RPMI8226 (cell line): ENCODE data around the gene TIMM17B.
A peak's percentile ranks its signal among the peaks of the same experiment; 100 is the strongest.

Source experiments
- DNase-seq: peaks from one replicate; pipeline ENCODE4 v3.0.0-alpha.2; 2015

Gene TIMM17B

DNA sequence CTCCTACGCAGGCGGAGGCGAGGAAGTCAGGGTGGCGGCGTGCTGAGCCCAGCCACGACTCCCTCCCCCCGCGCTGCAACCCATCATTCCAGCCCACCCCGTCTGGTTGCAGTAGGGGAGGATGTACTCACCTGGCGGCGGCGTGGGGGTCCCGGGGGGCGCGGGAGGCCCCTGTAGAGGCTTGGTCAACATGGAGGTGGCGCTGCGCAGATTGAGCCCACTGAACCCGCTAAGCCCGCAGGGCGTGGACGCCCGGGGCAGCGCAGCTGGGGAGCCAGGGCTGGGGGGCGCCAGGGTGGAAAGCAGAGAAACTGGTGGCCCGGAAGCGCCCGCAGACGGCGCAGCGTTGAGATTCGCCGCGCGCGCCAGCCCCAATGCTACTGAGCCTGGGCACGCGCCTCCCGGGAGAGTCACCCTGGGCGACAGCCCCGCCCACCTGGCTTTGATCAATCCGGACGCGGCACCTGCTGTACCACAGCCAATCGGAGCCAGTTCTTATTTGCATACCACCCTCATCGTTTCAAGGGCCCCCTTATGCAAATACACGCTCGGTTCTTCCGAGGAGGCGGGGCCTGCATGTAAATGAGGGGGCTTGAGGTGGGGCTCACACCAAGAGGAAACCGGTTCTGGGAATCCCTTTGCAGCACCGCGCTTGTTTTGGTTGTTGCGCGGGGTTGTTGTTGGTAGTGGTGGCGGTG lies 21.2 kb upstream of the TIMM17B start, which contains the start of gene PIM2:
TSS of gene PIM2 (minus strand) at position 382 of the 698 bp plus-strand sequence. CDS start at position 192, 190 bp downstream.
- peak; percentile 96 for DNase-seq

DNA sequence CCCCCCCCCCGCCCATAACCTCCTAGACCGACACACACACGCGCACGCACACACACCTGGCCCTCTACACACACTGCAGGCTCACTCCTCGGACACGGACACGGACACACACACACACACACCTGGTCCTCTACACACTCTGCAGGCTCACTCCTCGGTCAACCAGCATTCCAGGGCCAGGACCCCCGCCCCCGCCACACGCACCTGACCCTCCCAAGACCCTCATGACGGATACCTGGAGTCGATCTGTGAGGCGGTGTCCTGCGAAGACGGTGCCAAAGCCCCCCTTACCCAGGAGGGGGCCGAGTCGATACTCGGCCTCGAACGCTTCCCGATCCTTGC lies 20.7 kb upstream of the TIMM17B start:
- no peak for DNase-seq

- peak; percentile 93 for DNase-seq
Observed at GRCh38 chrX:48917139-48918001, 19.8 kb upstream of the TIMM17B start.

GRCh38 chrX:48914593-48915493 lies 17.3 kb upstream of the TIMM17B start:
- no peak for DNase-seq

GRCh38 chrX:48913605-48914366 lies 16.2 kb upstream of the TIMM17B start:
- DNase-seq = no peak

- peak; percentile 92 for DNase-seq
Observed at GRCh38 chrX:48911412-48912182, 14.0 kb upstream of the TIMM17B start, which contains the start of gene SLC35A2. SLC35A2 (minus strand) TSS chrX:48911646; CDS start chrX:48911636, 10 bp downstream.

DNA sequence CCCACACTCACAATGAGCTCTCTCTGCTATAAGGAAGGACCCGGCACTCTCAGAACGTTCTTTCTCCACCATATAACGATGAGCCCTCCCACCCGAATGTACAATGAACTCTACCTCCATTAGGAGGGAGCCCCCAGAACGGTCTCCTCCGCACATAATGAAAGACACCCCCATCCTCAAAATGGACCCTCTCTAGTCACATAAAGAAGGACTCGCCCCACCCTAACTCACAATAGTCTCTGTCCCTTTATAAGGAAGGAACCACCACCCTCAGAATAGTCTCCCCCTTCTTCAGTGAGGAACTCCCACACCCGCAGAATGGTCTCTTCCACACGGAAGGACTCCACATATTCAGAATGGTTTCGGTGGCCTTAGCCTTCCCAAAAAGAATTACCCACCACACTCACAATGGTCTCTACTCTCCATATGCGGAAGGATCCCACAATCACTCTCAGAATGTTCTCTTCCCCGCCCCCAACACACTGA lies 13.4 kb upstream of the TIMM17B start:
- DNase-seq = peak; percentile 59

DNA sequence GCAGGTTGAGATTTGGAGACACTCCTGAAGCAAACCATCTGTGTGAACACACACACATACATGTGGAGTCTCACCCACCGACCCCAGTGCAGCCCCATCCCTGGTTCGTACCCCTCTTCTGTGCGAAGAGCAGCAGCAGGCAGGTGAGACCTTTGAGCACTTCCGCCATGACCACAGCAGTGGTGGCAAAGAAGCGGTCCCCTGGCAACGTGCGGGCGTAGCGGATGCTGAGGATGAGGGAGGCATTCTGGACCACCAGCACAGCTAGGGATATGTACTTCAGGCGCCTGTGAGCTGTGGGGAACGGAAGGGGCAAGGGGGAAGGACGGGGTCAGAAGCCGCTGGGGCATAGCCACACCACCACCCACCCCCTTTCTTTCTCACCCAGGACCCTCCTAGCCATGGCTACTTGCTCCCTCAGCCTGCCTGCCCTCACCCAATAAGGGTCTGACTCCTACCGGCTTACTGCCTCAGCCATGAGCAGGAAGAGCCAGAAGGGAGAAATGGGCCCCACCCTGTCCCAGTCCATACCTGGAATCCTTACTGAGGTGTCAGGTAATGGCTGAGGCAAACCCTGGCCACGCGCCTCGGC lies 12.2 kb upstream of the TIMM17B start:
- no peak for DNase-seq

DNA sequence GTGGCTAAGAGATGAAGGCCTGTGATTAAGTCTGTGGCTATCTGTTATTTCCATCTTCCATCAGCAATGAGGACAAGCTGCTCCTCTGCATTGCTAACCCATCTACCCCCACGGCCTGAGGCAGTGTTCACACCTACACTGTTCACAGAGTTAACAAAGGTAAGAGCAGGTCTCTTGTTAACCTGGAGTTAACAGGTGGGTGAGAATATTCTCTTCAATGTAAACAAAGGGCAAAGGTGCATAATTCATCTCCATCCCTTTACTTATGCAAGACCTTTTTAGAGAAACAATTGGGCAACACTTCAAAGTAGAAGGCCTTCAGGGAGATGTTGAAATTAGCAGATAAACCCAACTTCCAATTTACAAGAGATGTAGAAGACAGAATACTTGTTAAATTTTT lies 11.0 kb upstream of the TIMM17B start:
- no peak for DNase-seq

DNA sequence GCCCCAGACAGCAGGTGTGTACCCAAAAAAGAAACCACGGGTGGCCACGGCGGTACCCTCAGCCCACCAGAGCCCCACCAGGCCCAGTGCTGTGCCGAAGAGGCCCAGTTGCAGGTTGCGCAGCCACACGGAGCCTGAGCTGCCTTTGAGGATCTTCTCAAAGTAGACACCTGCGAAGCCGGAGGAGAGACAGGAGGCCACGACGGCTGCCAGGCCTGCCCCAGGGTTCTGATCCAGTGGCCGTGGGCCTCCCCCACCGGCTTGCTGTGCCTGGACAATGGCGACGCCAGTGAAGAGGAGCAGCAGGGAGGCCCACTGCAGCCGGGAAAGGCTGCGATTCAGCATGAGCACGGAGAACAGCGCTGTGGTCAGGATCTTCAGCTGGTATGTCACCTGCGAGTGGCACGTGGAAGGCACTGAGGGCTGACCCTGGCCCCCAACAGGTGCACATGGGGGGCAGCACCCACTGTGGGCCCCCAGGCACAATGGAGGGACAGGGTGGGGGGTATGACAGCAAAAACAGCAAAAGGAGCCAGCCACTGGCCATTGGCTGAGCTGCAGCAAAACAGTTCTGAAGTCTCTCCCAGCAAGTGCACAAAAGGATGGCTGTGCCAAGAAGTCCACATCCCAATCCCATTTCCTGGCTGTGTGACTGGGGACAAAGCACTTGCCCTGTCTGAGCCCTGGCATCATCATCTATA lies 7.7 kb upstream of the TIMM17B start:
- no peak for DNase-seq

DNA sequence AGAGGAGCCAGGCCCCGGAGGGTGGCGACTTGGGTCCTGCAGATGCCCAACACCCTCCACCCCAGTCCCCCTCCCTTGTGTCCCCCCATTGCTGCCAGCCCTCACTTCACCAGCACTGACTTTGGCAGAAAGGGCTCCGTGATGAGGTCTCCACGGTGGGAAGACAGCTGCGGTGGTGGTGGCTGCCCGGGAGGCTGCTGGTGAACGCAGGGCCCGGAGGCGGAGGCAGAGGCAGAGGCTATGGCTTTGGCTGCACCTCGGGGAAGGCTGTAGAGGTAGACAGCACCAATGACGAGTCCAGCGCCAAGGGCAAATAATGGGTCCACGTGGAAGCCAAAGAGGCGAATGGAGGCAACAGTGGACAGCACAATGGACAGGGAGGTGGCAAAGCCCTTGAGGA lies 7.1 kb upstream of the TIMM17B start:
- no peak for DNase-seq

- DNase-seq = no peak
Observed at GRCh38 chrX:48904180-48904579, 6.6 kb upstream of the TIMM17B start.

- DNase-seq = no peak
Observed at GRCh38 chrX:48903290-48903689, 5.7 kb upstream of the TIMM17B start.

GRCh38 chrX:48902776-48903175 lies 5.2 kb upstream of the TIMM17B start:
- DNase-seq = no peak

DNA sequence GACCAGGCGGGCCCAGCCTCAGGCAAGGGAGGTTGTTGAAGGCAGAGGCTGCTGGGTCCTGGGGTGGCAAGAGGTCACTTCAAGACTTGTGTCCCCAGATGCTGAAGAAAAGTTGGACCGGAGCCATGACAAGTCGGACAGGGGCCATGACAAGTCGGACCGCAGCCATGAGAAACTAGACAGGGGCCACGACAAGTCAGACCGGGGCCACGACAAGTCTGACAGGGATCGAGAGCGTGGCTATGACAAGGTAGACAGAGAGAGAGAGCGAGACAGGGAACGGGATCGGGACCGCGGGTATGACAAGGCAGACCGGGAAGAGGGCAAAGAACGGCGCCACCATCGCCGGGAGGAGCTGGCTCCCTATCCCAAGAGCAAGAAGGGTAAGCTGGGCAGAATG lies 4.6 kb upstream of the TIMM17B start:
- DNase-seq = no peak

GRCh38 chrX:48901069-48901468 lies 3.5 kb upstream of the TIMM17B start:
- DNase-seq = no peak

- DNase-seq = no peak
Observed at GRCh38 chrX:48899078-48899410, 1.5 kb upstream of the TIMM17B start.

GRCh38 chrX:48897157-48897624 lies 377 bp downstream of the TIMM17B start:
- peak; percentile 82 for DNase-seq

DNA sequence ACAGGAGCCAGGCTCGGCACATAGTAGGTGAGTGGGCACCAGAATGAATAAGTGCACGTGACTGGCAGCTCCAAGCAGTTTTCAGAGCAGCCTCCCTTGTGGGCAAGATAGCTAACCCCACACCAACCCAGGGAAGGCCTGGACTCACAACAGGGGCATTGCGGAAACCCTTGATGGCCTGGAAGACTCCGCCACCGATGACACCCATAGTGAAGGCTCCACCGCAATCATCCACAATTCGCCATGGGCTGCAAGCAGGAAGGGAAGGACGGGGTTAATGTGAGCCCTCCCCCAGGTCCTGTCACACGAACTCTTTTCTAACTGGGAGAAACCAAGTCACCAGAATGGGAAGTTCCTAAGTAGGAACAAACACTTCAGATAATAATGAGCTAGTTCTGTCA lies 957 bp downstream of the TIMM17B start:
- DNase-seq = no peak

DNA sequence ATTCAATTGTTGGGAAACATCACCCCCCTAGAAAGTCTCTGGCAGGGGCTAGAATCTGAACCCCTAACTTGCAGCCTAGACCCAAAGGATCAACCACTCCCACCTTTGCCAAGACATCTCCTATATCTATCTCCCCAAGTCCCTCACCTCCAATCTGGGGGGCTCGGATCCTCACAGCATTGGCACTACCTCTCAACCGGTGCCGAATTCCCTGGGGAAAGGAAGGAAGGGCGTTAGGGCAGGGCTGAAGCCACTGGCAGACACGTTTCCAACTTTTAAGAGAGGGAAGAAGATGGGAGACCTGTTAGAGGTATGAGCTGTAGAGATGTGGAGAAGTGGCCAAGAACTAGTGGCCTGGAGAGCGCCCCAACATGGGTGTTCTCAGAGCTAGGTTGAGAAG lies 2.7 kb downstream of the TIMM17B start:
- no peak for DNase-seq
